SK-N-SH (cell line): ENCODE results near the gene PLXNA4. TPM values are rescaled to one million over a fixed set of nuclear protein-coding genes. Genes with fewer than 3 reads are reported as not detected.

Source experiments
- CTCF ChIA-PET: fragments of 300-600, 350-600 bp; formaldehyde crosslinking; extraction: SDS; loops from one replicate; lab custom pipeline; 2021; lab: Yijun Ruan, JAX
- POLR2A ChIA-PET: fragments of 350-600 bp; sonication (Branson Sonifier 250); formaldehyde crosslinking; extraction: SDS; loops from one replicate; lab custom pipeline; 2020; ENCODE audit warnings: antibody characterized with exemption, inconsistent platforms; lab: Yijun Ruan, JAX
- DNase-seq: peaks from one replicate; pipeline ENCODE4 v3.0.0; 2012
- H2AFZ ChIP-seq: fragments of 200-600 bp; sonication (generic); 2 replicates; pipeline ENCODE4 v1.8.1; 2016; ENCODE audit warnings: antibody characterized with exemption, mild to moderate bottlenecking, low read depth
- H3F3A ChIP-seq: fragments of 200-600 bp; sonication (generic); replicated peaks from 2 replicates; pipeline ENCODE3; 2016; ENCODE audit warnings: antibody characterized with exemption, mild to moderate bottlenecking; ENCODE audit not compliant: insufficient read depth
- H3K27ac ChIP-seq, 2 experiments: fragments of 200-500 bp in 1 of 2; fragments of 200-600 bp in 1 of 2; sonication (Bioruptor generic) in 1 of 2; sonication (generic), shearing (Covaris generic) in 1 of 2; 2 replicates each; pipeline versions ENCODE4 v1.5.1 to v1.6.1; 2014 to 2016; ENCODE audit warnings: low read depth in 2 of 2, inconsistent platforms in 1 of 2, low read length in 1 of 2, mild to moderate bottlenecking in 1 of 2, mixed read lengths in 1 of 2
- H3K27me3 ChIP-seq: fragments of 200-600 bp; sonication (generic), shearing (Covaris generic); 2 replicates; pipeline ENCODE4 v1.6.1; 2016; ENCODE audit warnings: mixed run types; ENCODE audit not compliant: insufficient read depth
- H3K36me3 ChIP-seq, 2 experiments: fragments of 200-500 bp in 1 of 2; fragments of 200-600 bp in 1 of 2; sonication (Bioruptor generic) in 1 of 2; sonication (generic) in 1 of 2; replicated peaks in 1 of 2; 2 replicates each; pipeline versions ENCODE3 to v1.5.1; 2014 to 2016; ENCODE audit warnings: low read length in 1 of 2, mild to moderate bottlenecking in 1 of 2; ENCODE audit not compliant: insufficient read depth in 2 of 2, control insufficient read depth in 1 of 2
- H3K4me1 ChIP-seq, 2 experiments: fragments of 200-500 bp in 1 of 2; fragments of 200-600 bp in 1 of 2; sonication (Bioruptor generic) in 1 of 2; sonication (generic), shearing (Covaris generic) in 1 of 2; 2 replicates each; pipeline versions ENCODE4 v1.5.1 to v1.6.1; 2014 to 2016; ENCODE audit warnings: low read depth in 1 of 2, low read length in 1 of 2, mixed run types in 1 of 2; ENCODE audit not compliant: insufficient read depth in 2 of 2, control insufficient read depth in 1 of 2
- H3K4me2 ChIP-seq: fragments of 200-600 bp; sonication (generic), shearing (Covaris generic); 2 replicates; pipeline ENCODE4 v1.6.1; 2017; ENCODE audit warnings: mixed run types
- H3K4me3 ChIP-seq, 2 experiments: fragments of 200-500 bp in 1 of 2; fragments of 200-600 bp in 1 of 2; sonication (Bioruptor generic) in 1 of 2; sonication (generic), shearing (Covaris generic) in 1 of 2; 2 replicates each; pipeline versions ENCODE4 v1.5.1 to v1.8.1; 2014 to 2016; ENCODE audit warnings: low read depth in 2 of 2, inconsistent platforms in 1 of 2, low read length in 1 of 2, mild to moderate bottlenecking in 1 of 2, mixed read lengths in 1 of 2, moderate library complexity in 1 of 2
- H3K79me2 ChIP-seq: fragments of 200-600 bp; sonication (generic); 2 replicates; pipeline ENCODE4 v1.8.1; 2017; ENCODE audit warnings: mild to moderate bottlenecking; ENCODE audit not compliant: insufficient read depth
- H3K9ac ChIP-seq: fragments of 200-600 bp; sonication (generic); 2 replicates; pipeline ENCODE4 v1.6.1; 2017; ENCODE audit warnings: mixed run types
- H3K9me2 ChIP-seq: fragments of 200-600 bp; sonication (generic); 2 replicates; pipeline ENCODE4 v1.6.1; 2017; ENCODE audit warnings: mixed run types
- H3K9me3 ChIP-seq: fragments of 200-600 bp; sonication (generic); 2 replicates; pipeline ENCODE4 v1.6.1; 2017; ENCODE audit warnings: mixed run types, mild to moderate bottlenecking, moderate library complexity
- H4K20me1 ChIP-seq: fragments of 200-600 bp; sonication (generic); 2 replicates; pipeline ENCODE4 v1.6.1; 2017; ENCODE audit warnings: mild to moderate bottlenecking, mixed run types; ENCODE audit not compliant: insufficient read depth
- CTCF ChIP-seq: fragments of 200-600 bp; sonication (generic); IDR thresholded peaks from 2 replicates; pipeline ENCODE4 v1.6.1; 2017; ENCODE audit warnings: antibody characterized with exemption, mild to moderate bottlenecking, moderate library complexity
- ELF1 ChIP-seq: IDR thresholded peaks from 2 replicates; pipeline ENCODE4 v1.4.0; 2012
- NRF1 ChIP-seq: IDR thresholded peaks from 2 replicates; pipeline ENCODE4 v1.6.1; 2012; ENCODE audit warnings: low read depth, mild to moderate bottlenecking, low read length
- RCOR1 ChIP-seq: fragments of 150-350 bp; IDR thresholded peaks from 2 replicates; pipeline ENCODE4 v1.6.1; 2017; ENCODE audit warnings: antibody characterized with exemption, low read length
- RXRA ChIP-seq: IDR thresholded peaks from 2 replicates; pipeline ENCODE4 v1.4.0; 2012; ENCODE audit warnings: low read depth, mild to moderate bottlenecking, borderline replicate concordance
- TAF1 ChIP-seq: IDR thresholded peaks from 2 replicates; pipeline ENCODE4 v1.6.1; 2012; ENCODE audit warnings: low read depth, mild to moderate bottlenecking, low read length, moderate library complexity, borderline replicate concordance
- TCF12 ChIP-seq: IDR thresholded peaks from 2 replicates; pipeline ENCODE4 v1.4.0; 2012
- WGBS: methylation state at CpG from one replicate; pipeline ENCODE4 v1.1.6; 2017; ENCODE audit warnings: low lambda C conversion rate; 5-methylcytosine and 5-hydroxymethylcytosine counted together
- polyA plus RNA-seq, 3 experiments: library from polyadenylated mRNA; depleted of rRNA; stranded (reverse); fragments of >200 nt; gene quantifications; 2 replicates each; pipeline ENCODE4 v1.2.3, GENCODE V29; 2012
- TF ChIP-seq, protein P1 (sequence below): fragments of 150-350 bp; IDR thresholded peaks from 2 replicates; pipeline ENCODE4 v1.6.1; 2017; ENCODE audit warnings: antibody characterized with exemption, low read length, low read depth, borderline replicate concordance

The PLXNA4 gene
- polyA plus RNA-seq, 1 of the 3 experiments (the other 2 are of a cell fraction), result 2.4 TPM

GRCh38 chr7:132081686-132082085 is 494.6 kb downstream of the PLXNA4 start:
- ChIA-PET CTCF (interaction anchor here (0.7 kb wide), 1 partner anchor 186 kb away, joined by 3 read pairs; no protein-coding TSS in a partner anchor), POLR2A (no interaction called here)
- DNase-seq, result no peak

GRCh38 chr7:132080967-132081668 is 495.2 kb downstream of the PLXNA4 start:
- H3K27me3 ChIP-seq, result no peaks in the 10 kb centered on the region
- no peaks in the 10 kb centered on the region for H3K9me3 ChIP-seq
- H3K4me1 ChIP-seq, result peaks cover 8 to 13% of the 10 kb centered on the region in 2 experiments; a peak in 2 of 4 replicates
- no peak overlapping the region for H2AFZ ChIP-seq
- 91% methylated on average over 6 of the region's 6 CpGs for WGBS
- no peak overlapping the region for H3K4me3 ChIP-seq
- H3K9ac ChIP-seq, result no peak overlapping the region
- TF ChIP-seq NRF1 (no peak), ELF1 (no peak), TCF12 (no peak), CTCF (no peak), TAF1 (no peak)
- TF ChIP-seq, protein P1, sequence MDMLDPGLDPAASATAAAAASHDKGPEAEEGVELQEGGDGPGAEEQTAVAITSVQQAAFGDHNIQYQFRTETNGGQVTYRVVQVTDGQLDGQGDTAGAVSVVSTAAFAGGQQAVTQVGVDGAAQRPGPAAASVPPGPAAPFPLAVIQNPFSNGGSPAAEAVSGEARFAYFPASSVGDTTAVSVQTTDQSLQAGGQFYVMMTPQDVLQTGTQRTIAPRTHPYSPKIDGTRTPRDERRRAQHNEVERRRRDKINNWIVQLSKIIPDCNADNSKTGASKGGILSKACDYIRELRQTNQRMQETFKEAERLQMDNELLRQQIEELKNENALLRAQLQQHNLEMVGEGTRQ, result no peak
- H4K20me1 ChIP-seq, result no peaks in the 10 kb centered on the region
- peaks cover 0 to 15% of the 10 kb centered on the region in 2 experiments for H3K36me3 ChIP-seq
- no peak overlapping the region for H3K4me2 ChIP-seq
- no peaks in the 10 kb centered on the region for H3K79me2 ChIP-seq
- H3K9me2 ChIP-seq, result no peaks in the 10 kb centered on the region
- no peak overlapping the region for H3K27ac ChIP-seq
- ChIA-PET CTCF (interaction anchor here (0.7 kb wide), 1 partner anchor 186 kb away, joined by 3 read pairs; no protein-coding TSS in a partner anchor), POLR2A (no interaction called here)
- no peaks in the 10 kb centered on the region for H3F3A ChIP-seq
- DNase-seq, result no peak

More at GRCh38 chr7:132081686-132082085, 494.6 kb downstream of the PLXNA4 start:
- H2AFZ ChIP-seq, result no peak overlapping the region
- H3K27me3 ChIP-seq, result no peaks in the 10 kb centered on the region
- TF ChIP-seq RCOR1, result no peak
- no peak for TF ChIP-seq RXRA
- 85% methylated on average over 2 of the region's 2 CpGs for WGBS
- no peak overlapping the region for H3K9ac ChIP-seq
- H3K4me1 ChIP-seq, result peaks cover 8 to 11% of the 10 kb centered on the region in 2 experiments; a peak in 2 of 4 replicates
- H3K9me2 ChIP-seq, result no peaks in the 10 kb centered on the region
- no peaks in the 10 kb centered on the region for H3K79me2 ChIP-seq
- 0 out of 2 replicates have a peak overlapping the region, but pooled peaks have one; percentile 14 for H3K4me2 ChIP-seq
- no peaks in the 10 kb centered on the region for H4K20me1 ChIP-seq
- H3K36me3 ChIP-seq, result peaks cover 0 to 15% of the 10 kb centered on the region in 2 experiments
- no peak overlapping the region for H3K27ac ChIP-seq
- H3K9me3 ChIP-seq, result no peaks in the 10 kb centered on the region
- H3K4me3 ChIP-seq, result no peak overlapping the region
- no peaks in the 10 kb centered on the region for H3F3A ChIP-seq
